ENCODE results near the gene SAMD1.

SAMD1 gene

DNA sequence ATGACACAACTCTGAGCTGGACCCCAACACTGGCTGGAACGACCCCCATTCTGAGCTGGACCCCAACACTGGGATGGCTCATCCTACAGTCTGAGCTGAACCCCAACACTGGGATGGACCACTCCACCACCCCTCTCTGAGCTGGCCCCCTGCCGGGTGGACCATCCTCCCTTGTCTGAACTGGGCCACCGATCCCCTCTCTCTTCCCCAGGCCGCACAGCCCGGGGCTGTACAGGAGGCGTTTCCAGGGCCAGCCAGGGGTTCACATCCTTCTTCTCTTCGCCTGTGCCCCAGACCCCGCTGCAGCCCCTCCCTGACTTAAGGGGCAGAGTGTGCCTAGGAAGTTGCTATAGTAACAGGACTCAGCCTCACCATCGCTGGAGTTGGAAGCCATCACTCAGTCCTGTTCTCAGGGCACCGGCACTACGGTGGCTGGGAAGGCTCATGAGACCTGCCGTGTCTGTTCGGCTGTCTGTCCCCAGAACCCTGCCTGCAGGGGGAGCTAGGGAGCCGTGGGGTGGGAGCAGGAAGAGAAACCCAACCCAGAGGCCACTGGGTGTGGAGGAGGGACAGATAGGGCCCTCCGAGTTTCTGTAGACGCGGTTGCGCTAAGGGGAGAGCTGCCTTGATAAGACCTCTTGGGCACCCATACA, 23.3 kb upstream of the SAMD1 start:
- DNase-seq (ENCODE audit: low spot score) = no peak

DNA sequence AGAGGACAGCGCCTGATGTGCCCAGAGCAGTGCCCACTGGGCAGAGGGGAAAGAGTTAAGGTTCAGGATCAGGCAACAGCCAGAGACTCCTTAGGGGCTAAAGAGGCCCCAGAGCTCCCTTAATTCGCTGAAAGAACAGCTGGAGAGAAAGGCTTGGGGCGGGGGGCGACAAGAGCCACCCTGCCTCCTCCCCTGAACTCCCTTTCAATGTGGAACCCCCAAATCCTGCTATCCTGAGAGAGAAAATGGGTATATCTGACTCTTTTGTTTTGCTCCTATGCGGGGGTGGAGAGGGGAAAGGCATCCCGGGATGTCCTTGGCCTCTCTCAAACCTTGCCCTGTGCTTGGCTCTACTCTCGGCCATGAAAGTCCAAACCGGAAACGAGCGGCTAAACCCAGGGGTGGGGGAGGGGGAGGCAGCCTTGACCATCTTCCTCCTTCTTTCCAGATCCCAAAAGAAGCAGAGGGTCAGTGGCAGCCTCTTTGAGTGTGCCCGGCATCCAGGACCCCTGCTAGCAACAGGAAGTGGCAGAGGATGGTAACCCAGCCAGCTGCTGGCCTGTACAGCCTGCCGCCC, 22.3 kb upstream of the SAMD1 start:
- DNase-seq (ENCODE audit: low spot score) = no peak

DNA sequence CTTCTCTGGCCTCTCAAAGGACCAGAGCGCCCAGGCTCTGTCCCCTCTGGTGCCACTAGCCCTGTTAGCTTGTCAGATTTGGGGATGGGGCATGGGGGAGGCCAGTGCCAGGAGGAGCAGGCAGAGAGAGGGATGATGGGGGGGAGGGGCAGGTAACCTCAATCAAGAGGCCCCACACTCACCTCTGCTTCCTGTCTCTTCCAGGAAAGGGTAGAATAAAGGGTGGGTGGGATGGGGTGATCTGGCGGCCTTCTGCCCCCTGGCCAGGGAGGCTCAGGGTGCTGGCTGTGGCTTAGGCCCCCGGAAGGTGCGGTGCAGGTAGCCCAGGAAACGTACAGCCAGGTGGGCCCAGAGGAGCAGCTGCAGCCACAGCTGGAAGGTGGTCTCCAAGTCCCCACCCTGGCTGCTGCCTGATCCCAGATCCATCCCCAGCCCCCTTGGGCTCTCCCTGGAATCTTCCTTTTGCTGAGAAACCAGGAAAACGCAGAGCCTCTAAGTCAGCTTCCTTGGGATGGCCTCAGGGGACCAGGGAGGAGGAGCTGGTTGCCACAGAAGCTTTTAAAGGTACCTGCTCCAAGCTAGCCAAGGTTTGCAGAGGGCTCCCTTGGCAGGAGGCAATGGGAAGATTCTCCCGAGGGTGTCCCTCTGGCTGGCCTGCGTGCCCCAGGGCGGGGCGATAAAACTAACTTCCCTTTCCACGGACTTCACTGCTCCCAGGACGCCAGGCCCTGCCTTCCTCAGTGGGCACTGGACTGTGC, 21.7 kb upstream of the SAMD1 start:
- DNase-seq (ENCODE audit: low spot score) = no peak

DNA sequence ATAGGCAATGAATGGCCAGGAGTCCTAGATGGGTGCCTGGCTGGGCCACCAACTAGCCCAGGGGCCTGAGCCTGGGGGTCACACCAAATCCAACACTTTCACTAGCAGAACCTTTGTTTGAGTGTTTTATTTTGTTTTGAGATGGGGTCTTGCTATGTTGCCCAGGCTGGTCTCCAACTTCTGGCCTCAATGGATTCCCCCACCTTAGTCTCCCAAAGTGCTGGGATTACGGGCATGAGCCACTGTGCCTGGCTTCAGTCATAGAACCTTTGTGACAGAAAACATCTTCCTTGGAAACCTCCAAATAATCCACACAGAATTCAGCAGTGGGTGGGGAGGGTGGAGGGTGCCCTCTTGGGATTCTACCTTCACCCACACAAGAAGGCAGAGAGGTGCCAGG, 20.9 kb upstream of the SAMD1 start:
- no peak for DNase-seq (ENCODE audit: low spot score)

DNA sequence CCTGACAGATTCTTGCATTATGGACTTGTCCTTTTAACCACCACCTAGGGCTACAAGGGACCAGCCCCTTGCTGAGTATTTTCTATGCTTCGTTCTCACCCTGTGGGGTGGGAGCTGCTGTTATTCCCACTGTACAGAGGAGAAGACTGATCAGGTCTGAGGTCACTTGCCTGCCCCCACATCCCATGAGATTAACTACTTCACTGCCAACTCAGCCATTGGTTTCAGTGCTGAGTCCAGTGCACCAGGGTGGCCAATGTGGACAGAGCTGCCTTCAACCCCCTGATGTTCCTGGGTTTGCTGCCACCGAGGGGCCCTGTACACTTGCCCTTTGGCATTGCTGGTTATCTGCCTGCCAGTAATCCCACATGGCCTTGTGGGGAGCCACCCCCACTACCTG, 20.1 kb upstream of the SAMD1 start:
- no peak for DNase-seq (ENCODE audit: low spot score)

DNA sequence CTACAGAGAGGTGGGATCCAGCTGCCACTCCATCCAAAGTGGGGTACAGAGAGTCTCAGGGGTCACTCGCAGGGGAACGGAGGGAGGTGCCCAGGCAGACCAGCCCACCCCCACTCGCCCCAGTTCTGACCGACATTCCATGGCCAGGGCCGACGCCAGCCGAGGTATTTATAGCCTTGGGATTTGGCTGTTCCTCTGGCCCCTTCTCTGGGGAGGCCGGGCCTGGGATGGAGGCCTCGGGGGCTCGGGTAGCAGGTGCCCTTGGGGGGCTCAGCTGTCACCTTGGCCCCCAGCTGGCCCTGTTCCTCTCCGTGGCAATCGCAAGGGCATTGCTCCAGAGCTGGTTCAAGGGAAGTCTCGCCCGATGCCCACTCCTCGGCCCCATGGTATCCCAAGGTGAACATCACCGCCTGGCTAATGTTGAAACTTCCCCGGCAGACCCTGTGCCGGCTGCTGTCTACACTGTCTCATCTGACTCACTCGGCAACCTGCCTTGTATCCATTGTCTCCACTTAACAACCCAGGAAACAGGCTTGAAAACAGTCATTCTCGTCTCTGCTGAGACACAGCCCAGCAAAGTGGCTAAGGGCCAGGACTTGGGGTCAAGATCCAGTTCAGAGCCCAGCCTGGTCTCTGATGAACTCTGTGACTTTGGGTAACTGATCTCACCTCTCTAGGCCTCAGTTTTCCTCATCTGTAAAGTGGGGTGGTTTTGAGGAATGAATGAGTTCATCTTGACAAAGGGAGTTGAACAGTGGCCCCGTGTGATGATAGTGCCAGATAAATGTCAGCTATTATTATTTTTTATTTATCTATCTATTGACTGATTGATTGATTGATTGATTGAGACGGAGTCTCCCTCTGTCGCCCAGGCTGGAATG, 17.3 kb upstream of the SAMD1 start:
- DNase-seq (ENCODE audit: low spot score) = no peak

DNA sequence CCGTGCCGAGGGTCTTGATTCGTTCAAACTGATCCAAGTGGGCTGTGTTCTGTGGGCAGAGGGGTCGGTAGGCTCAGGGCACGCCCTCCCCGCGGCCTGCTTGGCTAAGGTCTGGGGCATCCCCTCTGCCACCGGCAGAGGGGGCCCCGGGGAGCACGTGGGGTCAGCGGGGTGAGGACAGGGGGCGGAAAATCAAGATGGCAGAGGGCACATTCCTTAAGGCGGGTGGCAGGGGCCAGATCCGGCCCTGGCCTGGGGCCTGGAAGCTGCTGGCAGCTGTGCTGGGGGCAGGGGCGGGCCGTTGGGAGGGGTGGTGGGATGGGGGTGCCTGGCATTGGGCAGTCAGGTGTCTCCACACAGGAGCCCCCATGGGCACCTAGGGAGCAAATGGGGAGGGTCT, 16.3 kb upstream of the SAMD1 start:
- no peak for DNase-seq (ENCODE audit: low spot score)

DNA sequence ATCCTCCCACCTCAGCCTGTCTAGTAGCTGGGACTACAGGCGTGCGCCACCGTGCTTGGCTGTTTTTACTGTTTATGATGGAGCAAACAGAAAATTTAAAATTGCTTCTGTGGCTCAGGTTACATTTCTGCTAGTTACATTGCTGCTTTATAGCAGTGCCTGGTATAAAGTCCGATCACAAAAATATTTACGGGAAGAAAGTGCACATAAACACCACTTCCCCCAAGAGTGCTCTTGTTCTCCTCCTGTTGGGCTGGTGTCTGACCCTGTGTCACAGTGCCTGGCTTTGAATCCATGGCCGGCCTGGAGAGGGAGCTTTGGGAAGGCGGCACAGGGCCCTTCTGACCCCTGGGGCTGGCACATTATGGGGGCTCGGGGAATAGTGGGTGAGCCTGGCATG, 15.1 kb upstream of the SAMD1 start:
- DNase-seq (ENCODE audit: low spot score) = no peak

DNA sequence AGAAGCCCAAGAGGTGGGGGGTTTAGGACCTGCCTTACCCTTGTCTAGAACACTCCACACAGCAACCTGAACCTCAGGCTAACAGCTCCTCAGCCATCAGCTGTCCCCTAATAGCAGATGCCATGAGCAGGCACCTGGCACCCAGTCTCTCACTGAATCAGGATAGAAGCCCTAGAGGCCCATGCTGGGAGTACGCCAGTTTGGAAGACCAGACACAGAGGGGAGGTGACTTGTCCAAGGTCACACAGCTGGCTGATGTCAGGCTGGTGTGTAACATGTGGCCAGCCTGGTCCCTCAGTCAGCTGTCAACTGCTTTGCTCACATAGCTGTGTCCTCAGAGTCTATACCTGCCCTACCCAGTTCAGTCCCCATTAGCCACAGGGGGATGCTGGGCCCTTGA, 12.8 kb upstream of the SAMD1 start:
- no peak for DNase-seq (ENCODE audit: low spot score)

DNA sequence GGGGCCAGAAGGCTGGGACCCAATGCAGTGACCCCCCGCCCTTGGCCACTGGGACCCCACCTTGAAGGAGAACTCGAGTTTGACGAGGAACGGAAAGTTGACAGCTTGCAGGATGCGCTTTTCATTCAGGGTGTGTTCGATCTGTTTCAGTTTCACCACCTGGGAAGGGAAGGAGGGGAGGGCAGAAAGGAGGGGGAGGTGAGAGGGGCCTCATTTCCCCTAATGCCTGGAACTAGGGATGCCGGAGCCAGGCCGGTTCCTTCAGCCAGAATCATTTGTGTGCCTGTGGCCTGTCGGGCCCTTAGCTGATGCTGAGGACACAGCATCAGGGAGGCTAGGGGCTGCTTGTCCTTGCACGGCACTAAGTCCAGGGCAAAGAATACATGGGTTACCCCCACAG, 12.2 kb upstream of the SAMD1 start:
- DNase-seq (ENCODE audit: low spot score) = no peak

DNA sequence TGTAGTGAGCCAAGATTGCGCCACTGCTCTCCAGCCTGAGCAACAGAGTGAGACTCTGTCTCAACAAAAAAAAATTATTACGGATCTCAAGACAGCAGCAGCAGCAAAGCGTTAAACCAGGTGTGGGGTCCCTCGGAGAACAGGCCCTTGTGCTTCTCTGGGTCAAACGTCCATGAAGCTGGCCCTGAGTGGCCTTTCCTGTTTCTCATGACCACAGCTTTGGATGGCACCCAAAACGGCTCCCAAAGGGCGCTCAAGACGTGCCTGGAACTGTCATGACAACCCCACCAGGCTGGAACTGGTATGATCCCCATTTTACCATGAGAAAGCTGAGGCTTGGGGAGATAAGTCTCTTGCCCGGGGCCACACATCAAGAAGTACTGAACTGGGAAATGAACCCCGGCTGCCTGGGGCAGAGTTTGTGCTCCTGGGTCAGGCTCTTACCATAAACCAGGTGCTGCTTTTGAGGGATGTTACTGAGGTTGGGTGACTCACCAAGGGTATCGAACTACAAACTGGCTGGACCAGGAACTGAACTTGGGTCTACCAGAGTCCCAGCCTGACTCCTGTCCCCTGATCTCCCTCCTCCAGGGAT, 11.6 kb upstream of the SAMD1 start:
- no peak for DNase-seq (ENCODE audit: low spot score)

DNA sequence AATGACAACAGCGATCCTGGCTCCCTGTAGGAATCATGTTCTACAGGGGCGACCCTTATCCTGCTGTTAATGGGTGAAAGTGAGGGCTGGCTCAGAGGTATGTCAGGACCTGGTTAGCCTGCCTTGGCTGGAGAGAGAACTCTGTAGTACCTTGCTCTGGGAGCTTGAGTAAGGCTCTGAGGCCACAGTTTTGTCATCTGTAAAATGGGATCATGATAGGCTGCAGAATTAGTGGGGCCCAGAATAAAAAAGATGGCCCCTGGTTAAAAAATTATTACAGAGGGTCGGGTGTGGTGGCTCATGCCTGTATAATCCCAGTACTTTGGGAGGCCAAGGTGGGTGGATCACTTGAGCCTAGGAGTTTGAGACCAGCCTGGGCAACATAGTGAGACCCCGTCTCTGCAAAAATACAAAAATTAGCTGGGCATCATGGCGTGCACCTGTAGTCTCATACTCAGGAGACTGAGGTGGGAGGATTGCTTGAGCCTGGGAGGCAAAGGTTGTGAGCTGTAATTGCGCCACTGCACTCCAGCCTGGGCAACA, 10.5 kb upstream of the SAMD1 start:
- DNase-seq (ENCODE audit: low spot score) = no peak

DNA sequence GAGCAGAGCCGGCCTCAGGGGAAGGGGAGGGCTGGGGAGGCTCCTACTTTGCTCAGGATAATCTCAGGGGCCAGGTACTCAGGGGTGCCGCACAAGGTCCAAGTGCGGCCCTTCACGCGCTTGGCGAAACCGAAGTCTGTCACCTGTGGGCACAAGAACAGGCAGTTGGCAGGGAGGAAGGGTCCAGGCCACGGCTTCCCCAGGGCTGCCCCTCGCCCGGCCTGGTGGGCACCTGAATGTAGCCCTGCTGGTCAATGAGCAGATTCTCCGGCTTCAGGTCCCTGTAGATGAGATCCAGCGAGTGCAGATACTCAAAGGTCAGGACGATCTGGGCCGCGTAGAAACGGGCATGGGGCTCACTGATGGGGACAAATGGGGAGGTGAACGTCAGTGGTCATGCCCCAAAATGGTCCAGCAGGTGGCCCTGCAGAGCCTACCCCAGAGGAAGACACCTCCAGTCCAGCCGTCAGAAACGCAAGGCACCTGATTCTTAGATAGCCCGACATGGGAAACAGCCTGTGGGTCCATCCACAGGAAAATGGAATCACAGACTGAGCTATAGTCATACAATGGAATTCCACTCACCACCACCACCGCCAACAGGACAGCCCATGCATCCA, 7.1 kb upstream of the SAMD1 start:
- DNase-seq (ENCODE audit: low spot score) = no peak

DNA sequence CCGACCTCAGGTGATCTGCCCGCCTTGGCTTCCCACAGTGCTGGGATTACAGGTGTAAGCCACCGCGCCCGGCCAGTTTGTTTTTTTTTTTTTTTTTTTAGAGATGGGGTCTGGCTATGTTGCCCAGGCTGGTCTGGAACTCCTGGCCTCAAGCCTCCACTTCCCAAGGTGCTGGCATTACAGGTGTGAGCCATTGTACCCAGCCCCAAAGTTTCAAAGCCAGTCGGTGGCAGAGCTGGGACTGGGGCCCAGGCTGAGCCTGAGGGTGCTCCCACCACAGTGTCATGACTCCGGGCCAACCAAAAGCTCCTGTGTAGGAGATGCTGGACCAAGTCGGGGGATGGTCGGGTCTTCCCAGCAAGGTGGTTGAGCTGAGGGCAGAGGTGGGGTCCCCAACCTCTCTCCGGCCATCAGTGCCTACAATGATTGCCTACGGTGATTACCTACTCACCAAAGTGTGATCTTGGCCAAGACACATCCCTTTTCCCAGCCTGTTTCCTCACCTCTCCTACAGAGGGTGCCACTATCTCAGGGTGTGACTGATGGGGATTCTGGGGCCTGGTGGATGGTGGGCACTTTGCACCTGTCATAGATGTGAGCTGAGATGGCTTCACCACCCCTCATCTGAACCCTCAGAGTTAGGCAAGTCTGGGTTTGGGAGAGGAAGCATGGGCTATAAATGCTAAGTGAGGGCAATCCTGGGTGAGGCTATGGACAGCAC, 5.9 kb upstream of the SAMD1 start:
- no peak for DNase-seq (ENCODE audit: low spot score)

DNA sequence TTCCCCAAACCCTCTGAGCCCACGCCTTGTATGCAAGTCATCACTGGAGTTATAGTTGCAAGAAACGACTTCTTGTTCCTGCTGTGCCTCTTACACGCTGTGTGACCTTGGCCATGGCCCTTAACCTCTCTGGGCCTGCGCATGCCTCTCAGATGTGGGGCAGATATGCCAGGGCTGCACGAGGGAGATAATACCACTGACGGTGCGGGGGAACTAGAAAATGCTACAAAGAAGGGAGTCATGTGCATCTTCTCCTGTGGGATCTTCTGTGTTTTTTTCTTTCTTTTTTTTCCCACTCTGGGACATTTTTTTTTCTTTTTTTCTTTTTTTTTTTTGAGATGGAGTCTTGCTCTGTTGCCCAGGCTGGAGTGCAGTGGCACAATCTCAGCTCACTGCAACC, 4.3 kb upstream of the SAMD1 start:
- no peak for DNase-seq (ENCODE audit: low spot score)

DNA sequence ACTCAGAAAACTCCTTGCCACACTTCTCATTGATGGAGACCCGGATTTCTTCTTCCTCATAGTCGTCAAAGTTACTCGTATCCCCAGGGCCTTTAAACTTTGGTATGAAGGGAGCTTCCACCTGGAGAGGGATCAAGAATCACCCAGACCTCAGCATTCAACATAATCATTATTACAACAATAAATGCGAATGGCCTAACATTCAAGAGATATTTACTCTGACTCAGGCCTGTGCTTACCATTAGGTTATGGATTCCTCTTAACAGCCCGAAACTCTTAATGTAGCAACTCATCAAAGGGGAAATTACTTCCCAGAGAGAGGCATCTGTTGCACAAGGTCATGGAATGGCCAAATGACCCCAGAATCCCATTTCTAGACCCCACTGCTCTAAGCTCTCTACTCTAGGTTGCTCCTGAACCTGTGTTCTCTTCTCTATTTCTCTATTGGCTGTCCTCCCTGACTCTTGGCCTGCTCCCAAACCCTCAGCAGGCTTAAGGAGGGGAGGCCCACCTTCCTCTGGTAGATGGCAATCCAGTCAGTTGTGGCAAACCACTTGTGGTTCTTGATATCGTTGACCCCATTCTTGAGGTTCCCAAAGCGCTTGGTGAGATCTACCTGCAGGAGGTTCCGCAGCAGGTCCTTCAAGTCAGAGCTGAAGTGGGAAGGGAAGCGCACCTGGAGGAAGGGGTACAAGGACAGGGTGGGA, 2.7 kb upstream of the SAMD1 start:
- DNase-seq (ENCODE audit: low spot score) = no peak

DNA sequence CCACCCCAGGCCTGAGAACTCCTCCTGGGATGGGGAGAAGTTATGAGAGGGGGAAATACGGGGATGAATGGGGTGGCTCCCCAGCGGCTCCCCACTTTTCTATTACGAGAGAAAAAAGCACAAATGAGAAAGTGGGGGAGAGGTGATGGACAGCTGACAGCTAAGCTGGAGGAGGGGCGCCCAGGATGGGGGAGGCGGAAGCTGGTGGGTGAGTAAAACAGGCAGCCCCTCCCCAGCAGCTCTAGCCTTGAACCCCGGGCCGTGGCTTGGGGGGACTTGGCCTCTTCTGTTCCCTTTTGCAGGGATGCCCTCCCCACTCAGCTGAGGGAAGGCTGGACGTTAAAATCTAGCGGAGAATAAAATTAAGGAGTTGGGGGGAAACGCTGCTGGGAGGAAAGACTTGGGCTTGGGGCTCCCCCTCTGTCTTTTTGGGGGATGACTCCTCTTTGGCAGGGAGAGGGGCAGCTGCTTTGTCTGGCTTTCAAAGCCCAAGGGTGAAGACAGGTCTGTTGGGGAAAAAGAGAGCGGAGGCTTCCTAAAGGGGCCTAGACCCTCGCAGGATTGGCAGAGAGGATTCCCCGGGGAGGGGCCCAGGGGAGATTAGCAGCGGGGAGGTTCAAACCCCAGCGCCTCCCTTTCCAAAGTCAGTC, 1.4 kb upstream of the SAMD1 start:
- DNase-seq (ENCODE audit: low spot score) = no peak

DNA sequence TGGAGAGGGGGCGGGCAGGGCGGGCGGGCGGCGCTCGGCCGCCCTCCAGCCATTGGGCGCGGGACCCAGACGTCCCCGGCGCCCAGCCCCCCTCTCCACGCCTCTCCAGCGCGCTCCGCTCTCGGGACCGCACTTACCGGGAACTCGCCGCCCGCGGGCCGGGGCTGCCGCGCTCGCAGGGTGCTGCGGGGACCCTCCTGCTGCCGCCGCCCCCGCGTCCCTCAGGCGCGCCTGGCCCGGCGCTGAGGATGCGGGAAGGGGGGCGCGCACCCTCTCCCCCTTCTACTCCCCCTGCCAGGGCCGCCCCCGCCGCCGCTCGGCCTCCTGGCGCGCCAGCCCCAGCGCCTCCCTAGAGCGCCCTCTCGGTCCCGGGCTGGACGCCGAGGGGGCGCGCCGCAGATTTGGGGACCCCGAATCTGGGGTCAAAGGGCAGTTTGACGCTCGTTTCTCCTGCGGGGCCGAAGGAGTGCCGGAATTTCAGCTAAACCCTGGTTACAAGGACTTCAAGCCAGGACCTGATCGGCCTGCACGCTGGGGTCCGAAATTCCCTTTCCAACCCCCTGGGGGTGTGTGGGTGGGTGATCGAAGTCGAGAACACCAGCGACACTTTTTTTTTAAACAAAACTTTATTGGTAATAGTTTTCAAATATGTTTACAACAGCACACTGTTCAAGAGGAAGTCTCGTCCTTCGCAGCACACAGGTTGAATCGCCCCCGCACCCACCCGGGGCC, 696 bp upstream of the SAMD1 start:
- peak; percentile 76 for DNase-seq (ENCODE audit: low spot score)

Measured in HuH-7 (cell line).